Right atrium auricular region (tissue), 2 donors: ENCODE data around the gene PEPD. TPM values are rescaled to one million over a fixed set of nuclear protein-coding genes. Genes with fewer than 3 reads are reported as not detected.

Experiments used
- DNase-seq: peaks from one replicate; pipeline ENCODE4 v3.0.0-alpha.2; 2019; ENCODE audit warnings: low spot score
- H3K27ac ChIP-seq, 2 donors: fragments of 200-600 bp; sonication (generic); 1 replicate in 1 of 2; 2 replicates in 1 of 2; pipeline ENCODE4 v1.5.1; 2016 to 2019
- H3K27me3 ChIP-seq, 2 donors: fragments of 200-600 bp; sonication (generic); one replicate each; pipeline versions ENCODE4 v1.5.1 to v1.6.0; 2017 to 2019
- H3K36me3 ChIP-seq: fragments of 200-600 bp; sonication (generic); one replicate; pipeline ENCODE4 v1.5.1; 2016
- H3K4me1 ChIP-seq, 2 donors: fragments of 200-600 bp; sonication (generic); one replicate each; pipeline versions ENCODE4 v1.5.1 to v1.6.0; 2017 to 2019
- H3K4me3 ChIP-seq, 2 donors: fragments of 200-600 bp; sonication (generic); 1 replicate in 1 of 2; 2 replicates in 1 of 2; pipeline ENCODE4 v1.5.1; 2017 to 2019; ENCODE audit warnings: mild to moderate bottlenecking in 1 of 2, moderate library complexity in 1 of 2
- H3K9me3 ChIP-seq, 2 donors: fragments of 200-600 bp; sonication (generic); one replicate each; pipeline ENCODE4 v1.5.1; 2019
- total RNA-seq, 2 donors: library from RNA; depleted of rRNA; stranded (reverse); fragments of >200 nt; gene quantifications; one replicate each; pipeline ENCODE4 v1.1.0, GENCODE V29; 2016
- TF ChIP-seq, protein P1 (sequence below), 2 donors: fragments of 200-600 bp; sonication (generic); IDR thresholded peaks; one replicate each; pipeline ENCODE4 v1.5.1; 2019; ENCODE audit warnings: antibody characterized with exemption in 2 of 2

Gene PEPD
- total RNA-seq, 2 donors from 2014 or later = 27.1 to 38.9 TPM

DNA sequence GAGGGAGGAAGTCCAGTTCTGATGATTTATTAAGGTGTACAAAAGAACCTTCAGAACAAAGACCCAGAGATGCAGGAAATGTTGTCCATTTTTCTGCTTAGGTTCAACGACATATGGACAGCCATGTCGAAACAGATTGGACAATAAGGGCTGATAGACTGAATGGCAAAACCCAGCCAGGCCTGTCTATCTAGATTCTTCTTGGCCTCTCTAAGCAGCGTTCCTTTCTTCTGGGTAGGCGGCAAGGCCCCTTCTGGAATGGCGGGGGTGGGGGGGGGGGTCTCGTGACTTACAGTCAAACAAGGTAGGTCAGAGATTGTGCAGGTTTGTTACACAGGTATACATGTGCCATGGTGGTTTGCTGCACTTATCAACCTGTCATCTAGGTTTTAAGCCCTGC is 39.7 kb upstream of the PEPD start:
- TF ChIP-seq, protein P1, sequence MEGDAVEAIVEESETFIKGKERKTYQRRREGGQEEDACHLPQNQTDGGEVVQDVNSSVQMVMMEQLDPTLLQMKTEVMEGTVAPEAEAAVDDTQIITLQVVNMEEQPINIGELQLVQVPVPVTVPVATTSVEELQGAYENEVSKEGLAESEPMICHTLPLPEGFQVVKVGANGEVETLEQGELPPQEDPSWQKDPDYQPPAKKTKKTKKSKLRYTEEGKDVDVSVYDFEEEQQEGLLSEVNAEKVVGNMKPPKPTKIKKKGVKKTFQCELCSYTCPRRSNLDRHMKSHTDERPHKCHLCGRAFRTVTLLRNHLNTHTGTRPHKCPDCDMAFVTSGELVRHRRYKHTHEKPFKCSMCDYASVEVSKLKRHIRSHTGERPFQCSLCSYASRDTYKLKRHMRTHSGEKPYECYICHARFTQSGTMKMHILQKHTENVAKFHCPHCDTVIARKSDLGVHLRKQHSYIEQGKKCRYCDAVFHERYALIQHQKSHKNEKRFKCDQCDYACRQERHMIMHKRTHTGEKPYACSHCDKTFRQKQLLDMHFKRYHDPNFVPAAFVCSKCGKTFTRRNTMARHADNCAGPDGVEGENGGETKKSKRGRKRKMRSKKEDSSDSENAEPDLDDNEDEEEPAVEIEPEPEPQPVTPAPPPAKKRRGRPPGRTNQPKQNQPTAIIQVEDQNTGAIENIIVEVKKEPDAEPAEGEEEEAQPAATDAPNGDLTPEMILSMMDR (IDR thresholded peaks at IDR 0.05) = no peak
- H3K36me3 ChIP-seq = no peaks in the 10 kb centered on the region
- H3K4me3 ChIP-seq = no peak overlapping the region
- H3K4me1 ChIP-seq = no peaks in the 10 kb centered on the region
- no peak for DNase-seq
- H3K27ac ChIP-seq = no peak overlapping the region
- no peaks in the 10 kb centered on the region for H3K9me3 ChIP-seq
- no peaks in the 10 kb centered on the region for H3K27me3 ChIP-seq

DNA sequence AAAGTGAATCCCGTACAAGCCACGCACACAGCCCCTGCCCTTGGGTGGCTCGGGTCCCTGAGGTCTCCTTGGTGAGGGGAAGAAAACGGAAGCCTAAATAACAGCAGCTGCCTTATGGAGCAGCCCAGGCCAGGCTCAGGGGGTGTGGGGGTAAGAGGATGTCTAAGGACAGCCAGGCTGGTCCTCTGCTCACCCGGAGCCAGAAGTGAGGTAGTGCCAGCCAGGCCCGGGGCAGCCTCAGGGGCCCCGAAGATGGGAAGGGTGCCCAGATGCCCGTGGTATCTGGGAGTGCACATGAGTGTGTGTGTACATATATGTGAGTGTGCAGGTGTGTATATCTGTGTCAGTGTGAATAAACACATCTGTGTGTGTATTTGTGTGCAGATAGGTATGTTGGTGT is 38.4 kb upstream of the PEPD start:
- TF ChIP-seq, protein P1 (IDR thresholded peaks at IDR 0.05) = no peak

DNA sequence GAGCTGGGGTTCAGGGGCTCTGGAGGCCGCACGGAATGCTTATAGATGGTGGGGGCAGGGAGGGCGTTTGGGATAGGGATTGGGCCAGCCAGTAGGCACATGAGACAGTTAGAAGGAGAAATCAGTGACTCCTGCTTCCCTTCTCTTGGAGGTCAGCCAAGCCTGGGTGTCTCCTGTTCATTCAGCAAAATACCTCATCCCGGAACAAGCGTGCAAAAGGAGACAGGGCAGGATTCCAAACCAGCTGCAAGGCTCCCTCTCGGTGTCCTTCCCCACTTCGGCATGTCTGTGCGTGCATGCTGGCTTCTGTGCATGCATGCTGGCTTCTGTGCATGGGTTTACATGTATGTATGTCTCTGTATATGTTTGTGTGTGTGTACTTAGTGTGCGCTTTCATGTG is 37.3 kb upstream of the PEPD start:
- no peaks in the 10 kb centered on the region for H3K4me1 ChIP-seq
- no peaks in the 10 kb centered on the region for H3K9me3 ChIP-seq
- TF ChIP-seq, protein P1 (IDR thresholded peaks at IDR 0.05) = no peak
- no peak for DNase-seq
- no peak overlapping the region for H3K4me3 ChIP-seq
- H3K27me3 ChIP-seq = no peaks in the 10 kb centered on the region
- no peak overlapping the region for H3K27ac ChIP-seq
- H3K36me3 ChIP-seq = no peaks in the 10 kb centered on the region

More for the DNA sequence above, 38.4 kb upstream of the PEPD start:
- Histone ChIP-seq H3K4me1 (no peaks in the 10 kb centered on the region), H3K27ac (no peak overlapping the region), H3K9me3 (no peaks in the 10 kb centered on the region), H3K4me3 (no peak overlapping the region), H3K36me3 (no peaks in the 10 kb centered on the region), H3K27me3 (no peaks in the 10 kb centered on the region)
- no peak for DNase-seq

DNA sequence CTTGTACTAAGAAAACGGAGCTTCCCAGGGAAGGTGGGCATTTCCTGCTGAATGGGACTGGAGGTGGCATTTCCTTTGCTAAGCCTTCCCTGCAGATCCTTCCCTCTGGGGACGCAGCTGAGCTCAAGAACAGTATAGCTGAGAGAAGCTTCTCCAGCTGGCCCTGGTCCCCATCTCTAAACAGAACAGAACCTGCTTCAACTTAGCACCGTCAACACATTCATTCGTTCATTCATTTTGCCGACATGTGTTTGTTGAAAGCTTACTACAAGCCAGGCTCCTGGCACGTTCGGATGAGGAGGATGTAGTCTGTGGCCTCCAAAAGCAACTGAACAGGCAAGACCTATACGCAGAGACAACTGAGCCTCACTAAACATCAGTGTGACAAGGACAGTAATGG is 36.6 kb upstream of the PEPD start:
- no peak overlapping the region for H3K27ac ChIP-seq
- H3K9me3 ChIP-seq = no peaks in the 10 kb centered on the region
- DNase-seq = no peak
- no peak overlapping the region for H3K4me3 ChIP-seq
- H3K4me1 ChIP-seq = no peaks in the 10 kb centered on the region
- no peaks in the 10 kb centered on the region for H3K27me3 ChIP-seq
- H3K36me3 ChIP-seq = no peaks in the 10 kb centered on the region
- TF ChIP-seq, protein P1 (IDR thresholded peaks at IDR 0.05) = no peak

DNA sequence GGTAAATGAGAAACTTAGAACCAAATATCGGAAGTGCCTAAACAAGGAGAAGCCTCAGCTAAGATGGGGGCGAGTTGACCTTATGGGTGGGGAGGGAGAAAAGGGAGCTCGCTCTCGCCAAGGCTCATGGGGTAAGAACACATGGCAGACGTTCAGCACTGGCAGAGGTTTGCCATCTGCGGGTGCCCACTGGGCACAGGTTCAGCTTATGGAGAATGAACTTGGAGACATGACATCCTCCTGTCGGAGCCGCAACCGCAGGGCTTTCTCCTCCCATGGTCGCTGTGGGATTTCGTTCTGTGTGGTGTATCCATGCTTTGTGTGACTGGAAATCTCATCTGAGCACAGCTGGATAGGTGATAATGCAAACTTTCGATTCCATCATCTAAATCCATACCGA is 36.1 kb upstream of the PEPD start:
- Histone ChIP-seq H3K27ac (no peak overlapping the region), H3K4me1 (no peaks in the 10 kb centered on the region), H3K36me3 (no peaks in the 10 kb centered on the region), H3K27me3 (no peaks in the 10 kb centered on the region), H3K9me3 (no peaks in the 10 kb centered on the region), H3K4me3 (no peak overlapping the region)
- TF ChIP-seq, protein P1 (IDR thresholded peaks at IDR 0.05) = no peak
- no peak for DNase-seq

DNA sequence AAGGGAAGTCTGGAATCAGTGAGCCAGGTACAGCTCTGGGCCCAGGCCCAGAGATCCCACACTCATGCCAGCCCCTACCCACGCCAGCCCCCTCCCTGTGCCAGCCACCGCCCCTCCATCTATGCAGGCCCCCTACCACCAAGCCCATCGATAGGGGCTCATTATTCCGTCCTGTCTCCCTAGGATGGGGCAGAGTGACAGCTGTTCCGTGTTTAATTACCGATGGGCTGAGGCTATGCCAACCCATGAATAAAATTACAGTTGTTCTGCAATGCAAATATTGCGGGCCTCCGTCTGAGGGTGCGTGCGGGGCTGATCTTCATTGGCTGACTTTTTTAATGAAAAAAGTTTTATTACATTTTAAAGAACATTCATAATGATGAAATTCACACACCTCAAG is 35.6 kb upstream of the PEPD start:
- no peak for DNase-seq
- TF ChIP-seq, protein P1 (IDR thresholded peaks at IDR 0.05) = no peak
- no peaks in the 10 kb centered on the region for H3K36me3 ChIP-seq
- no peak overlapping the region for H3K4me3 ChIP-seq
- no peak overlapping the region for H3K27ac ChIP-seq
- H3K27me3 ChIP-seq = no peaks in the 10 kb centered on the region
- no peaks in the 10 kb centered on the region for H3K4me1 ChIP-seq
- no peaks in the 10 kb centered on the region for H3K9me3 ChIP-seq
